K562 (cell line): ENCODE measurements around the gene EMILIN1. TPM values are rescaled to one million over a fixed set of nuclear protein-coding genes. Genes with fewer than 3 reads are reported as not detected.
A peak's percentile ranks its signal among the peaks of the same experiment; 100 is the strongest.

Experiments
- ARNT ChIP-seq, 2 experiments: fragments of 450-650 bp; IDR thresholded peaks; 2 replicates each; pipeline ENCODE4 v1.6.1; 2016; ENCODE audit warnings: mild to moderate bottlenecking in 1 of 2
- ETV5 ChIP-seq: sonication (generic); formaldehyde crosslinking; IDR thresholded peaks from 2 replicates; pipeline ENCODE4 v1.4.0; 2020; ENCODE audit warnings: low read depth, mild to moderate bottlenecking, missing genetic modification reagents
- ETV6 ChIP-seq, 3 experiments: fragments of 150-350 bp in 1 of 3; sonication (generic) in 1 of 3; formaldehyde crosslinking in 1 of 3; IDR thresholded peaks; 2 replicates each; pipeline versions ENCODE4 v1.6.1 to v1.8.0; 2014 to 2022; ENCODE audit warnings: borderline replicate concordance in 2 of 3, low read depth in 2 of 3, antibody characterized with exemption in 1 of 3, low read length in 1 of 3, mild to moderate bottlenecking in 1 of 3, missing genetic modification reagents in 1 of 3
- FOXJ2 ChIP-seq: fragments of 200-800 bp; sonication (Bioruptor generic); IDR thresholded peaks from 2 replicates; pipeline ENCODE4 v1.6.1; 2016; ENCODE audit warnings: missing genetic modification characterization, missing compliant biosample characterization
- ID3 ChIP-seq, 2 experiments: fragments of 250-450 bp in 1 of 2; fragments of 450-650 bp in 1 of 2; sonication (Bioruptor Pico) in 1 of 2; IDR thresholded peaks; 2 replicates each; pipeline versions ENCODE4 v1.6.1 to v1.8.0; 2016 to 2021; ENCODE audit warnings: mild to moderate bottlenecking in 2 of 2, moderate library complexity in 2 of 2, missing compliant biosample characterization in 1 of 2, missing genetic modification characterization in 1 of 2
- IRF1 ChIP-seq: sonication (generic); formaldehyde crosslinking; IDR thresholded peaks from 2 replicates; pipeline ENCODE4 v1.8.0; 2022; ENCODE audit warnings: missing genetic modification reagents, mild to moderate bottlenecking, borderline replicate concordance
- JUND ChIP-seq, 2 experiments: IDR thresholded peaks; 2 replicates in 1 of 2; 3 replicates in 1 of 2; pipeline ENCODE4 v1.6.1; 2011; ENCODE audit warnings: borderline replicate concordance in 2 of 2, low read depth in 2 of 2, low read length in 2 of 2, improper control_type of control experiment in 1 of 2, missing biosample characterization in 1 of 2, missing genetic modification characterization in 1 of 2, missing genetic modification reagents in 1 of 2
- MLLT1 ChIP-seq, 2 experiments: fragments of 450-650 bp; IDR thresholded peaks; 2 replicates each; pipeline ENCODE4 v1.6.1; 2016
- RFX1 ChIP-seq: fragments of 450-650 bp; IDR thresholded peaks from 2 replicates; pipeline ENCODE4 v1.6.1; 2016; ENCODE audit warnings: mild to moderate bottlenecking, moderate library complexity
- SLC30A9 ChIP-seq: fragments of 250-450 bp; sonication (Bioruptor Pico); IDR thresholded peaks from 2 replicates; pipeline ENCODE4 v1.8.0; 2022; ENCODE audit warnings: mild to moderate bottlenecking, moderate library complexity
- SMC3 ChIP-seq: conservative IDR thresholded peaks from 2 replicates; pipeline ENCODE4 v1.6.1; 2011; ENCODE audit warnings: low read depth, low read length, improper control_type of control experiment; ENCODE audit not compliant: insufficient read depth
- THRA ChIP-seq: fragments of 450-650 bp; IDR thresholded peaks from 2 replicates; pipeline ENCODE4 v1.6.1; 2017; ENCODE audit warnings: mild to moderate bottlenecking, moderate library complexity
- ZNF165 ChIP-seq: fragments of 250-450 bp; sonication (Bioruptor Pico); IDR thresholded peaks from 2 replicates; pipeline ENCODE4 v1.4.0; 2020; ENCODE audit warnings: borderline replicate concordance
- polyA plus RNA-seq, 8 experiments: library from polyadenylated mRNA; depleted of rRNA in 4 of 8; stranded (reverse) in 5 of 8; unstranded in 3 of 8; fragments of >200 nt; fragmentation: Nextera tagmentation in 2 of 8; fragmentation: Illumina TruSeq in 1 of 8; extraction: Ambion mirVana in 2 of 8; extraction: Trizol in 1 of 8; gene quantifications; 2 replicates each; pipeline versions ENCODE4 v1.2.1 to v1.2.3, GENCODE V29; 2011 to 2014; ENCODE audit warnings: inconsistent platforms in 1 of 8, missing spikeins in 1 of 8
- total RNA-seq, 7 experiments: library from RNA; depleted of rRNA in 6 of 7; stranded (reverse); fragments of >200 nt in 6 of 7; fragmentation: Illumina TruSeq in 2 of 7; extraction: Trizol in 2 of 7; gene quantifications; 2 replicates each; pipeline versions ENCODE4 v1.2.1 to v1.2.3, GENCODE V29; 2011 to 2021; ENCODE audit warnings: low replicate concordance in 1 of 7
- TF ChIP-seq, protein P1 (sequence below): IDR thresholded peaks from 2 replicates; pipeline ENCODE4 v1.6.1; 2011; ENCODE audit not compliant: insufficient read length; ENCODE audit errors: extremely low read depth

Gene EMILIN1
- total and polyA plus RNA-seq, 9 of the 15 experiments (the other 6 are each of a cell fraction or from before 2014, with no cell fraction given): 0.04 to 2.7 (median 0.54) TPM; not detected in 2

DNA sequence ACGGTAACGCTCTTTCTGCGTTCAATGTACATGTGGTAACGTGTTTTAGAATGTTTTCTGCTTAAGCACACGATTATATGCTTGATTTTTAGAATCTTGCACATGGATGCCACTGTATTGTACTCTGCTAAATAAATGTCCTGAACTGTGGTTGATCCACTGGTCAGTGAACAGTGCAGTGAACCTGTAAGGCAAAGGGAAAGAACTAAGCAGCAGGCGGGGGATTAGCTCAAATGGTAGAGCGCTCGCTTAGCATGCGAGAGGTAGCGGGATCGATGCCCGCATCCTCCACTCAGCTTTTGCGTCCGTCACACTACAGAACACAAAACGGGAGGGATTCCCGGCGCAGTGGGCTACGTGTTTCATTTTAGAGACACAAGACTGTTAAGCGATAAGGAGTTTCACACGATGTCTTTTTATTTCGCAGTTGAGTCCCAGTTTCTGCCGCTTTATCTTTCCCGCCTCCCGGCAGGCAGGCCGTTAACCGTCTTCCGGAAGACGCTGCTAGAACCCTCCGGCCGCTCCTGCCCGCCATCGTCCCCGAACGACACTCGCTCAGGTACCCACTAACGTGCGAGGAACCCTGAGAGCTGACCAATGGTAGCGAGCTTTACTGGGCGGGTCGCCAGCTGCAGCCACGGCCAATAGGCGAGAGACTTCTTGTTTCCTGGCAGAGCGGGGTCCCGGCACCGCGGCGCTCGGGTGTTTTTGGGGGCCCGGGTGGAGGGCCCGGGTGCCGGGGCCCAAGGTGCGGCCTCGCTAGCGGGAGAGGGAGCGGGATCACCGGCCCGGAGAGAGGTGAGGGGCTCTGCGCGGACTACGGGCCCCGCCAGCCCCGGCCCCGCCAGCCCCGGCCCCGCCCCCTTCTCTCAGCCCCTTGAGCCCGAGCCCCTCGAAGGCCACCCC, 27.2 kb upstream of the EMILIN1 start, which contains the start of gene AGBL5 (continued):
- no peak for TF ChIP-seq ID3 (CRISPR knock-in tag; IDR thresholded peaks at IDR 0.05)
- peak; percentile 88; the same call in 1 of the 2 replicates for TF ChIP-seq ID3 (tag; IDR thresholded peaks at IDR 0.05)
- peak; percentile 85 for TF ChIP-seq RFX1
- no peak for TF ChIP-seq ZNF165 (CRISPR knock-in tag)
- TF ChIP-seq SMC3: no peak
- TF ChIP-seq IRF1 (CRISPR knock-in tag): peak; percentile 87; the same call in 1 of the 2 replicates
- TF ChIP-seq JUND (IDR thresholded peaks at IDR 0.05; ENCODE audit: borderline replicate concordance, low read depth, low read length): peak; percentile 9; the same call in 1 of the 2 replicates
- TF ChIP-seq JUND (tag; IDR thresholded peaks at IDR 0.05; ENCODE audit: borderline replicate concordance, low read depth, low read length): peak; percentile 44; the same call in 1 of the 3 replicates
- peak; percentile 69; the same call in 1 of the 2 replicates for TF ChIP-seq FOXJ2 (tag)
- TF ChIP-seq, protein P1, sequence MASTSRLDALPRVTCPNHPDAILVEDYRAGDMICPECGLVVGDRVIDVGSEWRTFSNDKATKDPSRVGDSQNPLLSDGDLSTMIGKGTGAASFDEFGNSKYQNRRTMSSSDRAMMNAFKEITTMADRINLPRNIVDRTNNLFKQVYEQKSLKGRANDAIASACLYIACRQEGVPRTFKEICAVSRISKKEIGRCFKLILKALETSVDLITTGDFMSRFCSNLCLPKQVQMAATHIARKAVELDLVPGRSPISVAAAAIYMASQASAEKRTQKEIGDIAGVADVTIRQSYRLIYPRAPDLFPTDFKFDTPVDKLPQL: peak; percentile 12
- TF ChIP-seq ARNT (IDR thresholded peaks at IDR 0.05): peak; percentile 87 to 89; a peak in 1 of 4 replicates
- TF ChIP-seq ETV6 (IDR thresholded peaks at IDR 0.05; ENCODE audit: borderline replicate concordance in 1 of 2, low read depth in 2 of 2, low read length in 1 of 2): no peak
- TF ChIP-seq ETV6 (CRISPR knock-in tag; IDR thresholded peaks at IDR 0.05; ENCODE audit: borderline replicate concordance): peak; percentile 83; the same call in 1 of the 2 replicates
- TF ChIP-seq SLC30A9 (CRISPR knock-in tag): no peak
- TF ChIP-seq THRA: no peak
- peak; percentile 72; the same call in 1 of the 2 replicates for TF ChIP-seq ETV5 (CRISPR knock-in tag)
- peak in 1 of 2 experiments; percentile 20; a peak in 1 of 4 replicates for TF ChIP-seq MLLT1 (IDR thresholded peaks at IDR 0.05)
